Right ventricle myocardium superior (tissue), 1 donor: ENCODE measurements around the gene METTL6. TPM values are rescaled to one million over a fixed set of nuclear protein-coding genes. Genes with fewer than 3 reads are reported as not detected.
"Not testable (repeated sequence)": the region's sequence is repeated elsewhere in the genome, so short reads cannot be mapped to it uniquely, and the experiment has no call there.

Experiments used
- ATAC-seq: fragments of 200-7000 bp; cut with Tn5 transposase; one replicate; pipeline ENCODE4 v1.9.1; 2020; ENCODE audit warnings: mild to moderate bottlenecking; ENCODE audit not compliant: poor library complexity
- DNase-seq: peaks from one replicate; pipeline ENCODE4 v3.0.0-alpha.2; 2020
- intact Hi-C: fragments of 100-400 bp; cut with DNase I; formaldehyde crosslinking; loops from one replicate; pipeline ENCODE4 v1.11.2; 2022
- long read RNA-seq: library from polyadenylated mRNA; unstranded; transcript quantifications from one replicate; pipeline ENCODE4 v2.0.0, GENCODE V29; 2021
- total RNA-seq: library from RNA; stranded (reverse); fragmentation: NEBNext Ultra II Directional; extraction: Animal tissue kit (Norgen Biotek cat#: 25700); gene quantifications from one replicate; pipeline ENCODE4 v1.2.1, GENCODE V29; 2021
- donor health status: DM: no; HTN: yes; CAD: no; lungs with severe emphysema.

The METTL6 gene, protein sequence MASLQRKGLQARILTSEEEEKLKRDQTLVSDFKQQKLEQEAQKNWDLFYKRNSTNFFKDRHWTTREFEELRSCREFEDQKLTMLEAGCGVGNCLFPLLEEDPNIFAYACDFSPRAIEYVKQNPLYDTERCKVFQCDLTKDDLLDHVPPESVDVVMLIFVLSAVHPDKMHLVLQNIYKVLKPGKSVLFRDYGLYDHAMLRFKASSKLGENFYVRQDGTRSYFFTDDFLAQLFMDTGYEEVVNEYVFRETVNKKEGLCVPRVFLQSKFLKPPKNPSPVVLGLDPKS
- total RNA-seq = 8.5 TPM
- long read RNA-seq, partial matches to known transcripts = 1 of 8 reads
- long read RNA-seq, other reads (novel, unspliced or antisense) = 4 of 8 reads

DNA sequence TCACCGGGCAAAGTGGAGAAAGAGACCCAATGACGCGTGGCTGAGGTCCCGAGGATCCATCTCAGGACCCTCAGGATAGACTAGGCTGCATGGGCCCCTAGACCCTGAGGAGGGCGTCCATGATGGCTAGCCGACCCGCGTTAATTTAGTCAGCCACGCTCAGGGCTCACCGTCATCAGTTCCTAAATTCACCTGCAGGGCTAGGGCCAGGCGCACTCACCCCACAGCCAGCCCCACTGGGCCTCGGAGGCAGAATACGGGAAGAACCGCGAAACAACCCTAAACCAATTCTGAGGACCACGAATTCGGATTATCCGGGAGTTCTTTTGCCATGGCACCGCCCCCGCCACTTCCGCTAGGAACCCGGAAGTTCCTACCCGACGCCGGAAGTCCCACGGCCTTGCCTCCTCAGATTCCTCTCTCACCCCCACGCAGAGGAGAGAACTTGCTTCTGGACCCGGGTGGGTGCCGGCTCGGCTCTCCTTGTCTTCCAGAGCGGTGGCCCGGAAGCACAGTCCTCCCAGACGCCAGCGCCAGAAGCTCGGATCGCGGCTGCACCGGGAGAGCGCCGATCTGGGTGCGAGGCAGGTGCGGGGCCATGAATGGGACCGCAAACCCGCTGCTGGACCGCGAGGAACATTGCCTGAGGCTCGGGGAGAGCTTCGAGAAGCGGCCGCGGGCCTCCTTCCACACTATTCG, at the start of gene METTL6, which contains the start of gene EAF1:
TSS of gene METTL6 (minus strand) at position 363 of the 699 bp plus-strand sequence. CDS start 1,033 bp downstream, outside the sequence.
TSS of gene EAF1 (plus strand) at position 417 of the 699 bp plus-strand sequence. CDS start at position 599, 182 bp downstream.
- intact Hi-C loops = no loop called here
- peak; percentile 97 for ATAC-seq
- peak; percentile 93 for DNase-seq

DNA sequence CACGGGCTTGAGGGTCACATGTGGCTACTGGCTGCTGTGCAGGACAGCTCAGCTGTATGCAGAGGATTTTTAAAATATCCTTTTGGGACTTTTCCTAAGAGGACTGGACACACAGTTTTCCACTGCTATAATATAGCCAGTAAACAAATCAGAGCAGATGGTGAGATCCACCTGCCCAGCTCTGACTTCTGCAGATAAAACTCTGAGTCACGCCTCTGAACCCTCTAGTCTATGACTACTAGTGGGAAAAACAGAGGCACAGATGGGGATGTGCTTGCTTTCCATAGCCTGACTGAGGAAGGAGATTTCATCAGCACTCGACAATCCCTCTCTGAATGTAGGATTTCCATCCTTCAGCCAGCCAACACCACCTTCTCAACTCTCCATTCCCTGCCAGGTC, 49.0 kb upstream of the METTL6 start:
- intact Hi-C loops = no loop called here
- peak; percentile 19 for ATAC-seq

DNA sequence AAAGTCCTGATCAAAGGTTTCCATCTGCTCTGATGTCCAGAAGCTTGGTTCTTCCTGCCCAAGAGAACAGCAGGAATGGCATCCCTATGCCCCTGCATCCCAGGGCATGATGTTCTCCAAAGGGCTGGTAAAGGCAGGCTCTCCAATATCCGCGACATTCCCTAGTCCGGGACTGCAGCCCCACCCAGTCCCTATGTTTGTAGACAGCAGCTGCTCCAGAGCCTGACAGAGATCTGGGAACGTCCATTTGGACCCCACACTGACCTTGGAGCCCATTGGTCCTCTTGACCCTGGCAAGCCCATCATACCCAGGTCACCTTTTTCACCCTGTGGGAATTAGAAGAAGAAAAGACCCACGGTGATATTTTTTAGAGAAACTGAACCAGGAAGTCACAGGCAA, 47.8 kb upstream of the METTL6 start:
- ATAC-seq (no peak), DNase-seq (no peak)
- intact Hi-C loops = no loop called here

More for the DNA sequence above, 49.0 kb upstream of the METTL6 start:
- no peak for DNase-seq

DNA sequence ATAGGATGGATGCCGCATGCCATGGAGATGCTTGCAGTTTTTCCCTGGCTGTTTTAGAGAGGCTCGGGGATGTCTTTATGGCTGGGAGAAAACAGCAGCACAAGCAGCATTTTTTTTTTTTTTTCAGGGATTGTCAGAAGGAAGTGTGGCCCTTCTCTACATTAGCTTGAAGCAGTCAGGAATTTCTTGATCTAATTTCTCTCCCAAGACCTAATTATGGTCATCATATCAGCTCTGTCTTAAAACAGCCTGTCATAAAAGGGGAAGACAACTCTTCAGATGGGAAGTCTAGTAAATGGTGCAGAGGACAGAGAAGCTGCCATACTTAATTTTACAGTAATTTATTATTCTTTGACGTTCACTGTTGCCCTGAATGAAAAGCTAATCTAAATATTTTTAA, 44.5 kb upstream of the METTL6 start:
- ATAC-seq = no peak
- DNase-seq = no peak
- intact Hi-C loops = no loop called here

DNA sequence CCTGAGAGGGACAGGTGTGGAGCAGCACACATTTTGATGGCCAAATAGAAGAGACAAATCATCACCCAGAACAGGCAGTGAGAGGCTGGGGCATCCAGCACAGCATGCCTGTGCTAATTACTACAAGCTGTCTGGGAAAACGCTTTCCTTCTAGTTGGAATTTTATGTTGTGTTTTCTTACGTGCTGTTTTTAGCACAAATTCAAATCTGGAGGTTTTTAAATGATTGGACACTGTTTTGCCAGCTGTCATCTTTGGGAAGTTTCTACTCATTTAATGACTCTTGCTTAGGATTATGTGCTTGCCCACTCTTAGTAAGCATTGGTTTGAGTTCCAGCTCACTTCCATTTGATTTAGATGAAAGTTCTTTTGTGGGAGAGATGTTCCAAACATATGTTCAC, 43.5 kb upstream of the METTL6 start:
- intact Hi-C loops = no loop called here
- DNase-seq (no peak), ATAC-seq (no peak)

DNA sequence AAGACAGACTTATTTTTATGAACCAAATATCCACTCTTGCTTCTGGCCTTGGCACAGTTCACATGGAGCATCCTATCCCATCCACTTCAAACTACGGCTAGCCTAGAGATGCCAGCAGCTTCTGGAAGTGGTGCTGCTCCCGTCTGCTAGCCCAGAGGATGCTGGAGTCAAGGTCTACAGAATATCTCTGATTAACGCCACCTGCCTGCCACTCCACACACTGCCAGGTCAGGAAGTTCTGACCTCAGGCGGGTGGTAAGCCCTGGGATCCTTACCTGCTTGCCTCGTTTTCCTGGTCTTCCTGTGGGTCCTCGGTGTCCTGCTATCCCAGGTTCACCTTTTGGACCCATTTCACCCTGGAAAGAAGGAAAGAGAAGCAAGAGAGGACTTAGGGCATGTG, 42.9 kb upstream of the METTL6 start:
- DNase-seq = no peak
- no peak for ATAC-seq
- intact Hi-C loops = no loop called here

DNA sequence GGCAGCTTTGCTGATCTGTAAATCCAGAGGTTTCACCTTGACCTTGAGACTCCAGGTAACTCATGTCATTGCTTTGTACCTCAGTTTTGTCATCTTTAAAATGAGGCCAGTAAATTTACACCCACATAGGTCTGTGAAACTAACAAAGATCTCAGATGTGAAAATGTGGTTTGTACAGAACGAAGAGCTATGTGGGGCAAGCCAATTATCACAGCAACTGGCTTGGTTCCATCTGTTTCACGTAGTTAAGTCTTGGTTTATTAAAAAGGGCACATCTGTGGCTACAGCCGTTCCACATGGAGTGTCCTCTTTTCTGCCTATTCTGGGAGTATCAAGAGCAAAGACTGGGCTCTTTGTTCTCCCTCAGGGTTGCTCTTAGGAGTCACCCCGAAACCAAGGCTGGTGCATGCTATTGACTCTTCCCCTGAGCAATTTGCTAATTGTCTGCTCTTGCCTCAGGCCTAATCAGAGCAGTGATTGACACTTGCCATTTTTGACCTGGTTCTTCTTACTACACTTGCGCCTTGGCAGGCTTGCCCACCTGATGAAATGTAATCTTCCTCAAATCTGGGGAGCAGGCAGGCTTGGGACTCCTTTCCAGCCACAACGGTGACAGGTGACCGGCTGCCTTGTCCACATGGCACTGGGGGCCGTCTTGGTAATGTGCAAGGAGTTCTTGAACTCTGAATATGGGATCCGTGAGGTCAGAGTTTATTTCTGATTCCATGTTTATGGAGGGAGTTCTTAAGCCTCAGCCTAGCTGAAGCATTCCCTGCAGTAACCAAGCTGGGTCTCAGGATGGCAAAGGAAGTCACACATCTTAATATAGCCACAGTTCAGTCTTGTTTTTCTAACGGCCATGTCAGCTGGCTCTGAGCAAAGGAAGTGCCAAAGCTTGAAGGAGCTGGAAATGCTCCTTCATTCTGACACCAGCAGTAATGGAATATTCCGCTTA, 40.2 kb upstream of the METTL6 start:
- ATAC-seq = no peak

DNA sequence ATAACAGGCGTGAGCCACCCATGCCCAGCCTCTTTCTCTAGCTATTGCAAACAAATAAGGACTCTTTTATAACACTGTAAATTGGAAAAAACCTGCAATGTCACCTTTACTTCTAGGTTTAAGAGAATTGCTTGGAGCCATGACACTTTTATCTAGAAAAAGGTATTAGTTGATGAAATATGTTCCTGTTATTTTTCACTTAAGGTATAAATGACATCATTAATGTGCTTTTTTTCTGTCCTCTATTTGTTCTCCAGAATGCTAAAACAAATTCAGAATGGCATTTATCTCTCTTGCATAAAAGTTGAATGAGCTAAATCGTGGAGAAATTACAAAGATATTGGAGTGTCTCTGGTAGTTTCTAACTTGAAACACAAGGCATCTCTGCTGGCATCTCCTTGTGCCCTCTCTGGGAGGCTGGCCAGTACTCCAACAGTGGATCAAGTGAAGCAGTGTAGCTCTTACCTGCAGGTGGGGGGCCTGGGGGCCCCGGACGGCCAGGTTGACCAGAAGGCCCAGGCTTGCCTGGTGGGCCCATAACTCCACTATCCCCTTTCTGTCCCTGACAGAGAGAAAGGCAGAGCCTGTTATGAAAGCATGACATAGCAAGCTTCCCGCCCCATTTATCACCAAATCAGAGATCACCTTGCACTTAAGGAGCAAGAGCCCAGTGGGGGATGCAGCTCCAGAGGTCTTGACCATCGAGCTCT, 38.7 kb upstream of the METTL6 start:
- ATAC-seq (no peak), DNase-seq (no peak)
- intact Hi-C loops = no loop called here

More for the DNA sequence above, 40.2 kb upstream of the METTL6 start:
- no peak for DNase-seq
- intact Hi-C loops = no loop called here

DNA sequence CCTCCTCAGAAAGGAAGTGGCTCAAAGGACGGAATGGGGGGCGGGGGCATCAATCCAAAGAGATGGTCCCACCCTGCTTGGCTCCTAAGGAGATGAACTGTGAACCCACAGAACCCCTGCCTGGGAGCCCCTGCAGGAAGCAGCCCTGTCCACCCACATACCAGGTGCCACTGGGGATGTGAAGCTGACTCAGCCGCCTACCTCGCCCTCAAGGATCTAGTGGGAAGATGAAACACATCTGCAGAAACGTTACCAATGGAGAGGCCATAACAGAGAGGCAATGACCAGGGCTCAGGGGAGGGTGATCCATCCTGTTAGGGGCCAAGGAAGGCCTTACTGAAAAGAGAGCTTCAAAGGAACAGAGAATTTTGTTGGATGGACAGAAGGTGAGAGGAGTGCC, 35.1 kb upstream of the METTL6 start:
- intact Hi-C loops = no loop called here
- ATAC-seq = no peak

DNA sequence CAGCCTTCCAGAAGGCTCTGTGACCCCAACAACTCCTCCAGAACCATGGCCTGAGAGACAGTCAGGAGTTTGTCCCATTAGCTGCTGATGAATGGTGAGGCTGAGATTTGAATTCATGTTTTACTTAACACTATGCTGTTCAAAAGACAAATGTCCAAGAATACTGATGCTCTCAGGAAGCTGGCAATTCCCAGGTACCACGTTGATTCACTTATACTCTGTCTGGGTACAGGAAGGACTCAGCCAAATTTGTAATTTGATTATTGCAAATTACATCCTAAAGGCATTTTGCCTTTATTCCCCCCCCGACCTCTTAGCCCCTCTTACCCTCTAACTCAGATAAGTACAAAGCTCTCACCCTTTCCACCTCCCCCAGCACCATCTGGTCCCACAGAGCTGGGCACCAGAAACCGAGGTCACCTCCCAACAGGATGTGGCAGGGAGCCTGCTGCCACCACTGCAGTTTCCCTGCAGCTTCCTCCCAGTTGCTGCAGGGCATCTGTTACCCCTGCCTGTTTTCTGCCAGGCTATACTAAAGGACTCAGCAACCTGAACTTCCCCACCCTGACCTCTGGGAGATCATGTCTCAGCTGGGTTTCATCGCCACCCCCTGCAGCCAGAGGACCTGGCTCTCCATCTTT, 33.7 kb upstream of the METTL6 start:
- intact Hi-C loops = no loop called here
- DNase-seq (no peak), ATAC-seq (no peak)

More for the DNA sequence above, 35.1 kb upstream of the METTL6 start:
- no peak for DNase-seq

DNA sequence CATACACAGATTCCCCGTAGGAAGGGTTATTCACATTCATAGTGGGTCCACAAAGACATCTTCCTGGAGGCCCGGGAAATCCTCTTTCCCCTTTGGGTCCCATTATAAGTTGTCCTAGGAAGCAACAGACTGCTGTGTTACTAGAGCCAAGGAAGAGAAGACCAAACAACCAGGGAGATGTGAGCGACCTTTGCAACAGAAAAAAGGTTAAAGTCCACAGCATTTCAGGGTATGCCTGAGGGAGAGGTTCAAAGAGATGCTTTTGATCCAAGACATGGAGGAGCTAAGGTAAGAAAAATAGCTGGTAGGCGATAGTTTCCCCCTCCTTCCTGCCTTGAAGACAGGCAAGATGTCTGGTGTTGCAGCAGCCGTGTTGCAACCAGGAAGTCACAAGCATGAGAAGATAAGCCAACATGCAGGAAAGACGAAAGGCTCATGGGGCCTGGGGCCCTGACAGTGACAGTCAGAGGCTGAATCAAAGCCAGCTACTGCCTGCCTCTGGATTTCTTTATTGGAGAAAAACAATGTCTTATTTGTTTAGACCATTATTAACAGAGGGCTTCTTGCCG, 31.0 kb upstream of the METTL6 start:
- ATAC-seq (no peak), DNase-seq (no peak)
- intact Hi-C loops = no loop called here

DNA sequence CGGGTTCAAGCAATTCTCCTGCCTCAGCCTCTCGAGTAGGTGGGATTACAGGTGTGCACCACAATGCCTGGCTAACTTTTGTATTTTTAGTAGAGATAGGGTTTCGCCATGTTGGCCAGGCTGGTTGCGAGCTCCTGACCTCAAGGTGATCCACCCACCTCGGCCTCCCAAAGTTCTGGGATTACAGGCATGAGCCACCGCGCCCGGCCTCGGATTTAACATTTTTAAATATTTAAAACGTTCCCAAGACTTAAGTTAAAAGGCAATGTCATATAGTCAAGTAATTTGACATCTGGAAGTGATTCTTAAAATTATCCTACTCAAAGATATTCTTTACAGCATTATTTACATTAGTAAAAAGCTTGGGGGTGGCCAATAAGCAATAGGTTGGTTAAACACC, 29.6 kb upstream of the METTL6 start:
- DNase-seq, ATAC-seq, intact Hi-C loops: not testable (repeated sequence)

DNA sequence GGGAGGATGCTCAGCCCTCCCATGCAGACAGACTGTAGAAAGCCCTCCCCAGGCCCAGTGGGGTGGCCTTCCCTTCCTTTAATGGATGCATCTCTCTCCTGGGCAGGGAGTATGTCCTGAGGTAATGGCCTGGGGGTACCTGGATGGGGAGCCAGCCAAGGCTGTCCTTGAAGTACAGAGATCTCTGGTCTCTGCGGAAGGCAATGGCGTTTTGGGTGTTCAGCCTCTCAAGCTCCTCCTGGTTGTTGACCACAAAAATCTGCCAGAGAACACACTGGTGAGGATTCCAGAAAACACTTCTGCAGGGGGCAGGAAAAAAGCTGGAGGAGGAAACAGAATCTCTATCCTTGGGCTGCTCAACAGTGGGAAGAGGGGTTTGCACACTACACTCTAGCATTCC, 29.0 kb upstream of the METTL6 start:
- ATAC-seq = no peak
- intact Hi-C loops = no loop called here
- no peak for DNase-seq

DNA sequence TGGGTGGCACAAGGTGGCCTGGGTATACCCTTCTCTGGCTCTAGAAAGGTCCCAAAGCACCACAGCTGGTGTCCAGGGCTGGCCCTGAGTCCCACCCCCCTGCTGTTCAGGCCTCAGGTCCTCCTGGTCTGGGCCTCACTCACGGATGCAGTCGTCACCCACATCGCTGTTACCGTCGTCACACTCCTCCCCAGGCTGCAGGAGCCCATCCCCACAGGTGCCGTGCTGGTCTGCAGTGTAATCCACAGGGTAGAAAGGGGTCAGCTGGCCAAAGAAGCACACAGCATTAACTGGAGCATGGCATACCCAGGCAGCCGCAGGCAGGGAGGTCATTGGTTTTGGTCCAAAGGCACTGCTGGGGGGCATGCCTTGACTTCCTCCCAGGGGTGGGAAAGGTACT, 28.4 kb upstream of the METTL6 start:
- ATAC-seq (no peak), DNase-seq (no peak)
- intact Hi-C loops = no loop called here

DNA sequence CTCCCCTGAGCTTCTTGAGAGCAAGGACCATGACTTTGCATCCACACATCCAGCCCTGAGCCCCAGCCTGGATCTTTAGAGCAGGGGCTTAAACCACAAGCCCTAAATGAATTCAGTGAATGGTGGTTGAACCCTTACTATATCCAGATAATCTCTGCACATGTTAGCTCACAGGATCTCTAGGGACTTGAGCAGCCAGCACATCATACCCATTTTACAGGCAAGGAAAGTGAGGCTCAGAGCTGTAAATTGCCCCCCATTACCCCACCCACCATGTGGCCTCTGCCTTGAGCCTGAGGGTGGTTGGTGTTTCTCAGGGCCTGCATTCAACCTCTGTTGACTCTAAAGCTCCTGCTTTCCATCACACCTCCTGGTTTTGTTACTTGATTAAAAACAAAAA, 27.6 kb upstream of the METTL6 start:
- intact Hi-C loops = no loop called here
- no peak for DNase-seq
- no peak for ATAC-seq

DNA sequence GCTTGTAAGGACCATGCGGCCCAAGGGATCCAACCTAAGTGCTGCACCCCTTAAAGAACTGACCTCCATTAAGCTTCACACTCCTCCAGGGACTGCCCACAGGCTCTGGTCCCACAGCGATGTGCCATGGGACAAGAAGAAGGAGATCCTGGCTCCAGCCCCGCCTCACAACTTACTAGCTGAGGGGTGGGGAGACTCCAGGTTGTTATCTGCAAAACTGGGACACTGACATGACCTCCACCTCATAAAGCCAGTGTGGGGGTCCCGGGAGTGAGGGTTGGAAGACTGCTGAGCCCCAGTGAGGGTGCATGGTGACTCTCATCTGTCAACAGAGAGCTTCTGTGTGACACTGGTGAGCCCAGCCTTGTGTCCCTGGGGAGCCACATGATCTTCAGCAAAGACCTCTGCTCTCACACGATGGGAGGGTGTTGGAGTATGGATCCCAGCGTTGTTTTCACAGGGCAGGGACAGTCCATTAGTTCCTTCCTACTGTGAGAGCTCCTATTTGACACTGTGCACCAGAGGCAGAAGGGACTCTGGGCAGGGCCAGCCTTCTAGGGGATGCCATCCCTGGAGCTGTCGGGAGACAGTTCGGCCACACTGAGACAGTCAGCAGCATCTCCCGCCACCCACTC, 26.8 kb upstream of the METTL6 start:
- DNase-seq = no peak
- no peak for ATAC-seq
- intact Hi-C loops = no loop called here

DNA sequence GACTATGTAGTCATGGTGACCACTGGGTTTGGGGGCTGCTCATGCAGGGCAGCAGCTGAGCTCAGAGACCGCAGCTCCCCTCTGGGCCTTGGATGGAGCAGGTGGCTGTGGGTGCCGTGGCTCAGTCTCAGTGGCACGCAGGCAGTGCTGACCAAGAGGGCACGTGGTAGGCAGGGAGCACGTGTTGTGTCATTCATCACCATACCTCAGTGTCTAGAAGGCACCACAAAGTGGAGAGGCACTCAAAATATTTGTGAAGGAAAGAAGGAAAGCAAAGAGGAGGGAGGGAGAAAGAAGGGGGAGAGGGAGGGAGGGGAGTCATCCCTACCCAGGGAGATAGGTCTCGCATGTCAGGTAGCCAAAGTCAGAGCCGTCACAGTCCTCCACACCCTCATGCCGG, 26.2 kb upstream of the METTL6 start:
- ATAC-seq (no peak), DNase-seq (no peak)
- intact Hi-C loops = no loop called here
